Measurements from ENCODE around the gene CDC42BPB.

CDC42BPB gene

GRCh38 chr14:103064436-103064835, 7.1 kb upstream of the CDC42BPB start:
- in situ Hi-C loops (cut with MboI; ENCODE audit: low sequenced_read_pairs, unreplicated experiment), result no loop called here
- DNase-seq (ENCODE audit: low spot score), result no peak
- no peak for TF ChIP-seq CTCF (IDR thresholded peaks at IDR 0.05; ENCODE audit: borderline replicate concordance, control extremely low read depth, extremely low read depth, insufficient read depth, missing control alignments)

DNA sequence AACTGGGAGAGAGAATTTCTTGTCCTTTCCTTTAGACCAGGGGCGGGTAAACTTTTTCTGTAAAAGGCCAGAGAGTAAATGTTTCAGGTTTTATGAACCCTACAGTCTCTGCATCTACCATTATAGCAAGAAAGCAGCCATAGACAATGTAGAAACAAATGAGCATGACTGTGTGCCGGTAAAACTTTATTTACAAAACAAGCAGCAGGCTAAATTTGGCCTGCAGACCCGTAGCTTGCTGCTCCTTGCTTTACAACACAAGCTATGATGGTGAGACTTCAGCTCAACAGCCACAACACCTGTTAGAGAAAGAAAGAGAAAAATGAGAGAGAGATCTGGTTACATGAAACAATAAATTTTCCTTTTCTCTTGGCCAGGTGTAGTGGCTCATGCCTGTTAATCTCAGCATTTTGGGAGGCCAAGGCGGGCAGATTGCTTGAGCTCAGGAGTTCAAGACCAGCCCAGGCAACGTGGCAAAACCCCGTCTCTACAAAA, 4.2 kb upstream of the CDC42BPB start:
- no peak for TF ChIP-seq CTCF (IDR thresholded peaks at IDR 0.05; ENCODE audit: borderline replicate concordance, control extremely low read depth, extremely low read depth, insufficient read depth, missing control alignments)
- no peak for DNase-seq (ENCODE audit: low spot score)
- in situ Hi-C loops (cut with MboI; ENCODE audit: low sequenced_read_pairs, unreplicated experiment), result no loop called here

GRCh38 chr14:103059556-103059955, 2.2 kb upstream of the CDC42BPB start:
- no peak for TF ChIP-seq CTCF (IDR thresholded peaks at IDR 0.05; ENCODE audit: borderline replicate concordance, control extremely low read depth, extremely low read depth, insufficient read depth, missing control alignments)
- in situ Hi-C loops (cut with MboI; ENCODE audit: low sequenced_read_pairs, unreplicated experiment), result no loop called here
- no peak for DNase-seq (ENCODE audit: low spot score)

DNA sequence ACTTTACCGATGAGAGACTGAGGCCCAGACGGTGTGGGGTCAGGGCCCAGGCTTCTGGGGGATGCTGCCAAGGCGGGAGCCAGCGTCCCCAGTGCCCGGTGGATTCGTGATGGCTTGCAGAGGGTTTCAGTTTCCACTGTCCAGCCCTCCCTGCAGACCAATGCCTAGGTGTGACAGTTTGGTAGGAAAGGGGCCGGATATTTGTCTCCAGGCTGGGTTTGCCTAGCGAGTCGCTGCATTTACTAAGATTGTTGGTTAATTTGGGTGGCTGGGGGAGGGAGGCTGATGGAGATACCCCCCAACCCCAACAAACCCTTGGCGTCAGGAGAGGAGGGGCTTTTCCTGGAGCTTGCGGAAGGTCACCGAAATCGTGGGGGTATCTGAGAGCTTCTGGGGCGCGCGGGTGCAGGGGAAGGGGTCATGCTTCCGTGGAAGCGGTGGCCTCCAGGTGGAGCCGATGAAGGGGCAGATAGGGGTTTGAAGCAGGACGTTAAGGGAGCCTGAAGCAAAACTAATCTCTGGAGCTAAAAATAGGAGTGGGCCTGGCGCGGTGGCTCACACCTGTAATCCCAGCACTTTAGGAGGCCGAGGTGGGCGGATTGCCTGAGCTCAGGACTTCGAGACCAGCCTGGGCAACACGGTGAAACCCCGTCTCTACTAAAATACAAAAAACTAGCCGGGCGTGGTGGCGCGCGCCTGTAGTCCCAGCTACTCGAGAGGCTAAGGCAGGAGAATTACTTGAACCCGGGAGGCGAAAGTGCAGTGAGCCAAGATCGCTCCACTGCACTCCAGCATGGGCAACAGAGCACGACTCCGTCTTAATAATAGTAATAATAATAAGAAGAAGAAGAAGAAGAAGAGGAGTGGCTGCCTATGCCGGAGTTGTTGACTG, 1.1 kb upstream of the CDC42BPB start:
- in situ Hi-C loops (cut with MboI; ENCODE audit: low sequenced_read_pairs, unreplicated experiment), result no loop called here
- no peak for DNase-seq (ENCODE audit: low spot score)
- TF ChIP-seq CTCF (IDR thresholded peaks at IDR 0.05; ENCODE audit: borderline replicate concordance, control extremely low read depth, extremely low read depth, insufficient read depth, missing control alignments), result no peak

DNA sequence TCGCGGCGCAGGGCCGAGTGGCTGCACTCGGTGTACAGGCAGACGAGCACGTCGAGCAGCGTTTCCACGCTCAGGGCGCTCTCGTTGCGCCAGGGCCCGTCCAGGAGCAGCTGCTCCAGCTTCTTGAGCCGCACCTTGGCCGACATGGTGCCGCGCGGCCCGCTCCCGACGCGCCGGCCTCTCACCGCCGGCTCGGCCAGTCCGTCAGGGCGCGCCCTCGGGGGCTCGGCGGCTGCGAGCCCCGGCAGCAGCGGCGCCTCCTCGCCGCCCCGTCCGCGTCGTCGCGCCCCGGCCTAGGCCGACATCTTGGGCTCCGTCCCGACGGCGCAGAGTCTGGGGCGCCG, 349 bp downstream of the CDC42BPB start:
- no peak for TF ChIP-seq CTCF (IDR thresholded peaks at IDR 0.05; ENCODE audit: borderline replicate concordance, control extremely low read depth, extremely low read depth, insufficient read depth, missing control alignments)
- DNase-seq (ENCODE audit: low spot score), result peak; percentile 59
- in situ Hi-C loops (cut with MboI; ENCODE audit: low sequenced_read_pairs, unreplicated experiment), result no loop called here

- no peak for TF ChIP-seq CTCF (IDR thresholded peaks at IDR 0.05; ENCODE audit: borderline replicate concordance, control extremely low read depth, extremely low read depth, insufficient read depth, missing control alignments)
- DNase-seq (ENCODE audit: low spot score), result no peak
Observed at GRCh38 chr14:103056322-103057027, 874 bp downstream of the CDC42BPB start.

More at GRCh38 chr14:103056322-103057027, 874 bp downstream of the CDC42BPB start:
- in situ Hi-C loops (cut with MboI; ENCODE audit: low sequenced_read_pairs, unreplicated experiment), result no loop called here

Measured in GM13976 (cell line).